GM21528 (cell line): Measurements from ENCODE around the gene SYCN.
"Not testable (repeated sequence)": the region's sequence is repeated elsewhere in the genome, so short reads cannot be mapped to it uniquely, and the experiment has no call there.

Source experiments
- ATAC-seq: cut with Tn5 transposase; IDR thresholded peaks from one replicate; pipeline ENCODE4 v1.9.1; 2021; ENCODE audit warnings: mild to moderate bottlenecking, moderate library complexity; ENCODE audit not compliant: unreplicated experiment, low FRiP score

Gene SYCN

GRCh38 chr19:39203372-39204341, at the start of gene SYCN:
SYCN (minus strand) TSS chr19:39204263; CDS start chr19:39204254, 9 bp downstream.
- ATAC-seq: no peak

GRCh38 chr19:39253374-39254149, 49.5 kb upstream of the SYCN start:
- ATAC-seq: no peak

GRCh38 chr19:39252458-39252857, 48.4 kb upstream of the SYCN start:
- ATAC-seq: no peak

DNA sequence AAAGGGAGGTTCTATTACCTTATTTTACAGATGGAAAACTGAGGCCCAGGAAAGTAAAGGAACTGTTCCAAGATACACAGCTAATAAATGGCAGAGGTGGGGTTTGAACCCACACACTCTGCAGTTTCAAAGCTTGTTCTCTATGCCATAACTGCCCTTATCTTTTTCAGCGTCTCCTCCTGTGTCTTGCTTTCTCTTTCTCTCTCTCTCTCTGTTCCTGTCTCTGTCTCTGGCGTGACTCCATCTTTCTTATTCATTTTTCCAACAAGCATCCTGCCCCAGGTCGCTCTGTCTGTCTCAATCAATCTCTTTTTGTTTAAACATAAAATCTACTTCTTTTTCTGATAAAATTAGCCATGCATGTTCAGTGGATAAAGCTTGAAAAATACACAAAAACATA, 47.8 kb upstream of the SYCN start:
- ATAC-seq: no peak

DNA sequence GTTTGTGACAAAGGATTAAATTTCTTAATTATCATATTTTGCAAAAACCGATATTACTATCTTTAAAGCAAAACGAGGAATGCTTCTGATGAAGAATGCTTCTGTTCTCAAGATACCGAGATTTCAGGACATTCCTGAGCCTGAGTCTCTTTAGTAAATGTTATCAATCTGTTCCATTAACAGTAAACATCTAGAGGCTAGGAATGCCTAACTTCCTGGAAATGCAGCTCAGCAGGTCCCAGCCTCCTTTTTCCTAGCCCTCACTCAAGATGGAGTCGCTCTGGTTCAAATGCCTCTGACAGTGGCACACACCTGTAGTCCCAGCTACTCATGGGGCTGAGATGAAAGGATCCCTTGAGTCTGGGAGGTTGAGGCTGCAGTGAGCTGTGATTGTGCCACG, 47.0 kb upstream of the SYCN start:
- ATAC-seq: no peak

DNA sequence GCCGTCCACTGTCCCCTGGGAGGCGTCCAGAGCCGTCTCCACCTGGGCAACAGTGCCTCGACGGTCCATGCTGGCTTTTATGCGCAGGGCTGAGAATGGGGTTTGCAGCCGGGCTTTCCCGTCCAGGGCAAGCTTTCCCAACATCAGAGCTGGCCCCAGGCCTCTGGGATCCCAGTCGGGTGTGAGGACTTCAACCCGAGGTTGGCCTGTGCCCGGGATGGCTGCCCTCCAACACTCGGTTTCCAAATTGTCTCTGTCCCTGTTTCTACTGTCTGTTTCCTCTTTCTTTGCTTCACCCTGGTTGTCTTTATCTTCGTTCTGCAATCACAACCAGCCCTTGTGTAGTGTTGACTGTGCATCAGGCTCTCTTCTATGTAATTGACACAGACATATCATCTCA, 44.7 kb upstream of the SYCN start, which contains the start of gene IFNL4:
Gene IFNL4, minus strand, starts transcription at position 51 of the 400 bp plus-strand sequence.
- no peak for ATAC-seq

GRCh38 chr19:39247701-39248664, 43.9 kb upstream of the SYCN start:
- ATAC-seq: no peak

DNA sequence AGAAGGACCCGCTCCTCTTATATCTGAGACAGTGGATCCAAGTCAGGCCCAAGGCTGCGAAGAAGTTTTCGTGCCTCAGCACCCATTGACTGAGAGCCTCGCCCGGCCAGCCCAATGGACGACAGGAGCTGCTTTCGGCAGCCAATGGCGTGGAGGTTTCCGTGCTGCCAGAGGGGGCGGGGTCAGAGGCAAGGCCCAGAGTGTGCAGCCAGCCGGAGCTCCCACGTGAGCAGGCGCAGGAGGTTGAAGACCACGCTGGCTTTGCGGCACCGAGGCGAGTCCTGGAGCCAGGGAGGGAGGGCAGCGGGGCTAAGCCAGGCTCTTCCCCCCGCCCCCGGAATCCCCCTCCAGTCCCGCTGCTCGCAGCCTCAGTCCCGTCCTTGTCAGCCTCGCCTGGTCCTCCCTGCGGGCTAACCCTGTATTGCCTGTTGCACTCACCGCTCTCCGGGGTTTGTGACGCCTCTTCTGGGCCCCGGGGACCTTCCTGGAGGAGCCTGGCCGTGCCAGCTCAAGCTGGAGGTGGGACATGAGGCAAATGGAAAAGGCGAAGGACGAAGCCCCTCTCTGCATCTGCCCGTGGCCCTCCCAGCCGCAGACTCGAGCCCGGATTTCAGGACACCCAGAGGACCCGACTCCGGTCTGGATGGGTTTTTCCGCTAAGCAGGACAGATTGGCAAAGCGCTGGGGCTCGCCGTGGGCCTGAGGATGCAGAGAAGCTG, 43.0 kb upstream of the SYCN start:
- ATAC-seq: no peak

DNA sequence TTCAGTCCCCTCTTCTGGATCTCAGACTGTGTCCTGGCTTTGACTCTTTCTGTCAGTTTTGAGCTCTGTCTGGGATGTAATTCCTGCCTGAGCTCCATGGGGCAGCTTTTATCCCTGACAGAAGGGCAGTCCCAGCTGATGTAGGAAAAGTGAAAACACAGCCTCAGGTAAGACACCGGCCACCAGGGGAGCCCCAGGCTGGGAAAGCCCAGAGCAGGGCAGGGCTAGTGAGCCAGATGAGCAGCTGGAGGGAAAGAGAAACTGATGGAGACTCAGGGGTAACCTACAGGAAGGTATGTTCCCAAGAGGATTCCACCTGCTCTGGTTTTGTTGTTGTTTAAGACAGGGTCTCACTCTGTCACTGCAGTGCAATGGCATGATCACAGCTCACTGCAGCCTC, 41.1 kb upstream of the SYCN start:
- ATAC-seq: not testable (repeated sequence)

DNA sequence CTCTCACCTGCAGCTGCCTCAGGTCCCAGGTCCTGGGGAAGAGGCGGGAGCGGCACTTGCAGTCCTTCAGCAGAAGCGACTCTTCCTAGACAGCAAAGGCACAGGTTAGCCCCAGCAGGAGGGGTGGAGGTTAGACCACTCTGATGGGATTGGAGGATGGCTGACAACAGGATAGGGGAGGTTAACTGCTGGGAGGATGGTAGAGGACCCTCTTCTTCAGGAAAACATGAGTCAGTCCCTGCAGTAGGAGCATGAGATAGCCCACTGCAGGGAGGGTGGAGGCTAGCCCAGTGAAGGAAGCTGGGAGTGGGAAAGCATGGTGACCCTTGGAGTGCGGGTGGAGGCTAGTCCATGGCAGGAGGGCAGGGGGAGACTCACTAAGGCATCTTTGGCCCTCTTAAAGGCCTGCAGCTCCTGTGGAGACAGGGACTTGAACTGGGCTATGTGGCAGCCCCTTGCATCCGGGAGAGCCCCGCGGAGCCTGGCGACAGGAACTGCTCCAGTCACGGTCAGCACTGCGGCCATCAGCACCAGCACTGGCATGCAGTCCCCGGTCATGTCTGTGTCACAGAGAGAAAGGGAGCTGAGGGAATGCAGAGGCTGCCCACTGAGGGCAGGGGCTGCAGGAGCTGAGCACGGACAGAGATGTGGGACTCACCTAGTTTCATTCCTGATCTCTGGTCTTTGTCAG, 40.5 kb upstream of the SYCN start, which contains the start of gene IFNL3:
Gene IFNL3, minus strand, starts transcription at position 597 of the 691 bp plus-strand sequence. Its CDS starts 39 bp downstream, at position 558.
- ATAC-seq: not testable (repeated sequence)

DNA sequence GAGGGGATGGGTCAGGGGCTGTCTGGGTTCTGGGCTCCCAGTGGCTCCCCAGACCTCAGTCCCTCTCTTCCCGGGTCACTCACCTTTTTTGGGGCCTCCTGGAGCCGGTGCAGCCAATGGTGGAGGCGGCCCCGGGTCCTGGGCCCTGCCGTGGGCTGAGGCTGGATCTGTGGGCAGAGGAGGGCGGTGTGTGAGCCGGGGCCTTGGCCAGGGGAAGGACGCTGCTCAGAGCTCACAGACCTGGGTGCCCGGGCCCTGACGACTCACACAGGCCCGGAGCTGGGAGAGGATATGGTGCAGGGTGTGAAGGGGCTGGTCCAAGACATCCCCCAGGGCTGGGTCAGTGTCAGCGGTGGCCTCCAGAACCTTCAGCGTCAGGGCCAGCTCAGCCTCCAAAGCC, 39.7 kb upstream of the SYCN start:
- not testable (repeated sequence) for ATAC-seq

GRCh38 chr19:39240421-39240820, 36.4 kb upstream of the SYCN start:
- ATAC-seq: no peak

GRCh38 chr19:39238944-39239343, 34.9 kb upstream of the SYCN start:
- no peak for ATAC-seq

DNA sequence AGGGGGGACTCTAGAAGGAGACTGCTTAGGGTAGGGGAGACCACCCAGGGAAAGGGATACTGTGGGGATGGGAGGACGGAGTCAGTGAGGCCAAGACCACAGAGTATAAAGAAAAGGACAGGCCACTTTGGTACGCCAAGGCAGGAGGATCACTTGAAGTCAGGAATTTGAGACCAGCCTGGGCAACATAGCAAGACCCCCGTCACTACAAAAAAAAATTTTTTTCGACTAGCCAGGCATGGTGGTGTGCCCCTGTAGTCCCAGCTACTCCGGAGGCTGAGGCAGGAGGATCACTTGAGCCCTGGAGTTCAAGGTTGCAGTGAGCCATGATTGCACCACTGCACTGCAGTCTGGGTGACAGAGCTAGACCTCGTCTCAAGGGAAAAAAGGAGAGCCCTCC, 34.1 kb upstream of the SYCN start:
- no peak for ATAC-seq

DNA sequence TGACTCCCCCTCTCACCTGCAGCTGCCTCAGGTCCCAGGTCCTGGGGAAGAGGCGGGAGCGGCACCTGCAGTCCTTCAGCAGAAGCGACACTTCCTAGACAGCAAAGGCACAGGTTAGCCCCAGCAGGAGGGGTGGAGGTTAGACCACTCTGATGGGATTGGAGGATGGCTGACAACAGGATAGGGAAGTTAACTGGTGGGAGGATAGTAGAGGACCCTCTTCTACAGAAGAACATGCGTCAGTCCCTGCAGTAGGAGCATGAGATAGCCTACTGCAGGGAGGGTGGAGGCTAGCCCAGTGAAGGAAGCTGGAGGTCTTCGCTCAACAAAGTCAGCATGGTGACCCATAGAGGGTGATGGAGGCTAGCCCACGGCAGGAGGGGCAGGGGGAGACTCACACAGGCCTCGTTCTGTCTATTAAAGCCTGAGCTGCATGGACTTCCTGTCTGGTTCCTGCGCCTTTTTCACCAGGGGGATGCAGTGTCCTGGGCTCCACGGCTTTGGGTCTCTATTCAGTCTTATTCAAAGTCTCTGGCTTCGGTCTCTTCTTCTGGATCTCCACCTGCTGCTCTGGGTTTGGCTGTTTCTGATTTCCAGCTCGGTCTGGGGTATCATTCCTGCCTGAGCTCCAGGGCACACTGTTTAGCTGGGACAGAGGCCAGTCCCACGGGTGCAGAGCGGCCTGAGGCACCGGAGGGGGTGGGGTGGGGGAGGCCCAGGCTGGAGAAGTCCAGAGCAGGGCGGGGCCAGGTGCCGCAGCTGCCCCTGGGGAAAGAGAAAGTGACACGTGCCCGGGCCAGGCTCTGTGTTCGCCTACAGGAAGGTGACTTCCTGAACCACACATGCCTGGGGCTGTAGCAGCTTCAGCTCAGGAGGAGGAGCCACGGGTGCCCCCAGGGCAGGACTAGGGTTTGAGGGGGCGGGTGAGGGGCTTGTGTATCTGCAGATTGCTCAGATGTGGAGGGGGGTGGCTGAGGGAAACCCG, 33.4 kb upstream of the SYCN start:
- ATAC-seq: no peak

DNA sequence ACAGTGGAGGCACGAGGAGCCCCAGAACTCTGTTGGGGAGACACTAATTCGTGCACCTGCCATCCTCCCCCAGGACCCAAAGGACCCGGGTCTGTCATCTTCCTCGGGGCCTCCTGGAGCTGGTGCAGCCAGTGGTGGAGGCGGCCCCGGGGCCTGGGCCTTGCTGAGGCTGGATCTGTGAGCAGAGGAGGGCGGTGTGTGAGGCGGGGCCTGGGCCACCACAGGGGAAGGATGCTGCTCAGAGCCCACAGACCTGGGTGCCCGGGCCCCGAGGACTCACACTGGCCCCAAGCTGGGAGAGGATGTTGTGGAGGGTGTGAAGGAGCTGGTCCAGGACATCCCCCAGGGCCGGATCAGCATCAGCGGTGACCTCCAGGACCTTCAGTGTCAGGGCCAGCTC, 32.5 kb upstream of the SYCN start:
- ATAC-seq: no peak

GRCh38 chr19:39232708-39233107, 28.6 kb upstream of the SYCN start:
- ATAC-seq: no peak
